Liver (tissue), 9 donors: Measurements from ENCODE around the gene MFAP3. TPM values are rescaled to one million over a fixed set of nuclear protein-coding genes. Genes with fewer than 3 reads are reported as not detected.

Experiments
- DNase-seq: peaks from one replicate; pipeline ENCODE4 v3.0.0-alpha.2; 2017; ENCODE audit warnings: low spot score
- H3K27ac ChIP-seq, 2 donors: one replicate each; pipeline ENCODE4 v1.7.0; 2013; ENCODE audit warnings: inconsistent platforms in 2 of 2, low read length in 2 of 2, control low read depth in 1 of 2, low read depth in 1 of 2, mild to moderate bottlenecking in 1 of 2
- H3K27me3 ChIP-seq, 4 donors: one replicate each; pipeline versions ENCODE4 v1.6.1 to v1.7.0; 2013; ENCODE audit warnings: low read length in 3 of 4, inconsistent platforms in 1 of 4, mild to moderate bottlenecking in 1 of 4, moderate library complexity in 1 of 4; ENCODE audit not compliant: control insufficient read depth in 4 of 4, insufficient read depth in 4 of 4
- H3K36me3 ChIP-seq, 4 donors: one replicate each; pipeline versions ENCODE4 v1.6.1 to v1.7.0; 2013; ENCODE audit warnings: low read length in 3 of 4, mild to moderate bottlenecking in 3 of 4, low read depth in 1 of 4, moderate library complexity in 1 of 4; ENCODE audit not compliant: control insufficient read depth in 4 of 4, insufficient read depth in 3 of 4
- H3K4me1 ChIP-seq, 4 donors: one replicate each; pipeline versions ENCODE4 v1.6.1 to v1.7.0; 2013; ENCODE audit warnings: low read length in 3 of 4, mild to moderate bottlenecking in 3 of 4, moderate library complexity in 1 of 4; ENCODE audit not compliant: control insufficient read depth in 4 of 4, insufficient read depth in 4 of 4
- H3K4me3 ChIP-seq, 3 donors: one replicate each; pipeline versions ENCODE4 v1.6.1 to v1.7.0; 2013; ENCODE audit warnings: low read length in 3 of 3, control low read depth in 1 of 3, low read depth in 1 of 3, mild to moderate bottlenecking in 1 of 3
- H3K9ac ChIP-seq, 2 donors: one replicate each; pipeline ENCODE4 v1.7.0; 2013; ENCODE audit warnings: low read length in 2 of 2, mild to moderate bottlenecking in 2 of 2, moderate library complexity in 2 of 2, control low read depth in 1 of 2, low read depth in 1 of 2
- H3K9me3 ChIP-seq, 4 donors: one replicate each; pipeline versions ENCODE4 v1.6.1 to v1.7.0; 2013; ENCODE audit warnings: low read length in 3 of 4; ENCODE audit not compliant: control insufficient read depth in 4 of 4
- ATF3 ChIP-seq: IDR thresholded peaks from 2 replicates; pipeline ENCODE4 v1.6.1; 2016; ENCODE audit warnings: antibody characterized with exemption
- CTCF ChIP-seq: fragments of 150-350 bp; IDR thresholded peaks from 2 replicates; pipeline ENCODE4 v1.5.1; 2017; ENCODE audit warnings: improper control_type of control experiment, low read depth, low read length; ENCODE audit not compliant: missing input control
- EGR1 ChIP-seq, 2 donors: IDR thresholded peaks; 2 replicates each; pipeline ENCODE4 v1.6.1; 2016 to 2018; ENCODE audit warnings: antibody characterized with exemption in 2 of 2, low read depth in 2 of 2
- FOXA1 ChIP-seq: IDR thresholded peaks from 2 replicates; pipeline ENCODE4 v1.6.1; 2016; ENCODE audit warnings: antibody characterized with exemption
- GABPA ChIP-seq, 2 donors: IDR thresholded peaks in 1 of 2; conservative IDR thresholded peaks in 1 of 2; 2 replicates each; pipeline ENCODE4 v1.6.1; 2016; ENCODE audit warnings: antibody characterized with exemption in 2 of 2, mild to moderate bottlenecking in 1 of 2, moderate library complexity in 1 of 2
- HNF4A ChIP-seq, 2 donors: conservative IDR thresholded peaks; 2 replicates each; pipeline ENCODE4 v1.6.1; 2016; ENCODE audit warnings: antibody characterized with exemption in 2 of 2, mild to moderate bottlenecking in 2 of 2
- HNF4G ChIP-seq: IDR thresholded peaks from 2 replicates; pipeline ENCODE4 v1.6.1; 2016; ENCODE audit warnings: antibody characterized with exemption
- MAX ChIP-seq: IDR thresholded peaks from 2 replicates; pipeline ENCODE4 v1.6.1; 2016; ENCODE audit warnings: antibody characterized with exemption
- NR2F2 ChIP-seq: IDR thresholded peaks from 2 replicates; pipeline ENCODE4 v1.6.1; 2016; ENCODE audit warnings: antibody characterized with exemption
- RAD21 ChIP-seq, 2 donors: IDR thresholded peaks; 2 replicates each; pipeline ENCODE4 v1.6.1; 2016; ENCODE audit warnings: antibody characterized with exemption in 2 of 2, mild to moderate bottlenecking in 2 of 2
- RXRA ChIP-seq, 2 donors: IDR thresholded peaks; 2 replicates each; pipeline ENCODE4 v1.6.1; 2017 to 2018; ENCODE audit warnings: antibody characterized with exemption in 2 of 2, mild to moderate bottlenecking in 1 of 2
- SP1 ChIP-seq: IDR thresholded peaks from 2 replicates; pipeline ENCODE4 v1.6.1; 2018; ENCODE audit warnings: antibody characterized with exemption, mild to moderate bottlenecking
- TAF1 ChIP-seq: conservative IDR thresholded peaks from 2 replicates; pipeline ENCODE4 v1.6.1; 2016; ENCODE audit warnings: antibody characterized with exemption, mild to moderate bottlenecking
- YY1 ChIP-seq: IDR thresholded peaks from 2 replicates; pipeline ENCODE4 v1.6.1; 2016; ENCODE audit warnings: antibody characterized with exemption, mild to moderate bottlenecking
- ZBTB33 ChIP-seq: IDR thresholded peaks from 2 replicates; pipeline ENCODE4 v1.6.1; 2016; ENCODE audit warnings: antibody characterized with exemption
- WGBS: extraction: QIAGEN DNeasy Blood & Tissue Kit; methylation state at CpG from one replicate; pipeline ENCODE4 v1.1.7; 2013; 5-methylcytosine and 5-hydroxymethylcytosine counted together
- polyA plus RNA-seq, 2 donors: library from polyadenylated mRNA; stranded (reverse) in 1 of 2; unstranded in 1 of 2; fragments of 200-250 nt in 1 of 2; fragments of >200 nt in 1 of 2; fragmentation: Nextera tagmentation in 1 of 2; extraction: Ambion mirVana in 1 of 2; gene quantifications; one replicate each; pipeline versions ENCODE4 v1.2.1 to v1.2.3, GENCODE V29; 2013 to 2015
- total RNA-seq, 2 donors: library from RNA; depleted of rRNA; stranded (reverse); fragments of >200 nt; gene quantifications; one replicate each; pipeline ENCODE4 v1.2.3, GENCODE V29; 2014
- donor health status: healthy.
- donor health status: healthy.
- donor health status: healthy.
- donor health status: healthy.
- donor health status: healthy.

MFAP3 gene
- total and polyA plus RNA-seq, 4 donors, result 2.7 to 42.8 (median 23.6) TPM

- no peak overlapping the region for H3K27ac ChIP-seq
- H3K36me3 ChIP-seq, result peaks cover 0 to 2% (median 0%) of the 10 kb centered on the region in 4 donors
- no peak overlapping the region for H3K9ac ChIP-seq
- no peak overlapping the region for H3K4me3 ChIP-seq
- TF ChIP-seq TAF1 (no peak), ZBTB33 (no peak), MAX (no peak), GABPA (IDR thresholded peaks at IDR 0.05 in 1 of 2, conservative IDR thresholded peaks at IDR 0.05 in 1 of 2) (no peak), SP1 (no peak), YY1 (no peak), ATF3 (no peak), HNF4G (no peak), NR2F2 (no peak), RXRA (IDR thresholded peaks at IDR 0.05) (no peak), EGR1 (IDR thresholded peaks at IDR 0.05; ENCODE audit: low read depth in 2 of 2) (no peak)
- WGBS, result 27% methylated on average over 2 of the region's 2 CpGs
- H3K4me1 ChIP-seq, result no peaks in the 10 kb centered on the region
- no peak for DNase-seq
- no peaks in the 10 kb centered on the region for H3K9me3 ChIP-seq
- H3K27me3 ChIP-seq, result no peaks in the 10 kb centered on the region
Observed at GRCh38 chr5:154087260-154087659, 48.5 kb downstream of the MFAP3 start.

GRCh38 chr5:154088801-154089200 is 50.0 kb downstream of the MFAP3 start:
- no peak overlapping the region for H3K27ac ChIP-seq
- no peaks in the 10 kb centered on the region for H3K4me1 ChIP-seq
- no peak for DNase-seq
- H3K9me3 ChIP-seq, result no peaks in the 10 kb centered on the region
- TF ChIP-seq NR2F2 (no peak), MAX (no peak), EGR1 (IDR thresholded peaks at IDR 0.05; ENCODE audit: low read depth in 2 of 2) (no peak), HNF4A (conservative IDR thresholded peaks at IDR 0.05) (no peak), SP1 (no peak), FOXA1 (no peak)
- 94% methylated on average over 5 of the region's 5 CpGs for WGBS
- H3K36me3 ChIP-seq, result peaks cover 0 to 2% (median 0%) of the 10 kb centered on the region in 4 donors
- no peak overlapping the region for H3K4me3 ChIP-seq
- H3K9ac ChIP-seq, result no peak overlapping the region
- H3K27me3 ChIP-seq, result no peaks in the 10 kb centered on the region

GRCh38 chr5:154090656-154091055 is 51.9 kb downstream of the MFAP3 start:
- no peaks in the 10 kb centered on the region for H3K4me1 ChIP-seq
- no peaks in the 10 kb centered on the region for H3K9me3 ChIP-seq
- peaks cover 0 to 2% (median 0%) of the 10 kb centered on the region in 4 donors for H3K36me3 ChIP-seq
- H3K27me3 ChIP-seq, result no peaks in the 10 kb centered on the region
- H3K4me3 ChIP-seq, result no peak overlapping the region
- no peak overlapping the region for H3K27ac ChIP-seq
- no peak for DNase-seq
- WGBS, result 93% methylated on average over 6 of the region's 6 CpGs
- no peak for TF ChIP-seq RAD21 (IDR thresholded peaks at IDR 0.05)
- no peak for TF ChIP-seq CTCF
- H3K9ac ChIP-seq, result no peak overlapping the region
